GM18867 (cell line): Measurements from ENCODE around the gene CPEB4.

Source experiments
- ATAC-seq: cut with Tn5 transposase; IDR thresholded peaks from one replicate; pipeline ENCODE4 v1.9.1; 2021; ENCODE audit warnings: mild to moderate bottlenecking, moderate library complexity; ENCODE audit not compliant: unreplicated experiment

Gene CPEB4

DNA sequence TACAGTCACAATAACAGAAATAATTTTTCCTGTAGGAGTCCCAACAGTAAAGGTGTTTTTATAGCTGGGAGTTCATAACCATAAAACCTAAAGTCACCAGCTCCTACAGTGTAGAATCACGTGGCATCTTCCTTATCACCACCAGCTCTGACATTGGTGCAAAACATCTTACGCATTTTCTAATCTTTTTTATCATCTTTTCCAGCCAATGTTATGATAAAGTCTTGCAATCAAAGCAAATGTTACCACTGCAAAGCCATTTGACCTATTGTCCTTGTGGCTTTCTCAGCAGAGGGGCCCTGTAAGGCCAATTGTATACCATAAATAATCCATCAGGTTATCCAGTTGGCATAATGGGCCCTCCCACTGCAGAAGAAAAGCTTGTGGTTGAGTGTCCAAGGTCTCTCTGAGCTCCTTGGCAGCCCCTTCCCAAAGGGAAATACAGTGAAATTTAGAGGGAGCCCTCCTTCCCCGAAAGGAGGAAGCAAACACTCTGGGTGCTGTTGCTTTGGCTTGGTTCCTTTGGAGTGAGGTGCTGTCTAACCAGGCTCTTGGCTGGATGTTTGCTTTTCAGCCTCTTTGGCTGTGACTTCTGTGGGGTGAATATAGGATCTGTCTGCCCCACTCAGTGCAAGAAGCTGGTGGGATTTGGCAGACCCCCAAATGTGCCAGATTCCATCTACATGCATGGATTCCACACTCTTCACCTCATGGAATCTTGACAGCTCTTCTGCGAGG is 29.3 kb upstream of the CPEB4 start:
- ATAC-seq = no peak

DNA sequence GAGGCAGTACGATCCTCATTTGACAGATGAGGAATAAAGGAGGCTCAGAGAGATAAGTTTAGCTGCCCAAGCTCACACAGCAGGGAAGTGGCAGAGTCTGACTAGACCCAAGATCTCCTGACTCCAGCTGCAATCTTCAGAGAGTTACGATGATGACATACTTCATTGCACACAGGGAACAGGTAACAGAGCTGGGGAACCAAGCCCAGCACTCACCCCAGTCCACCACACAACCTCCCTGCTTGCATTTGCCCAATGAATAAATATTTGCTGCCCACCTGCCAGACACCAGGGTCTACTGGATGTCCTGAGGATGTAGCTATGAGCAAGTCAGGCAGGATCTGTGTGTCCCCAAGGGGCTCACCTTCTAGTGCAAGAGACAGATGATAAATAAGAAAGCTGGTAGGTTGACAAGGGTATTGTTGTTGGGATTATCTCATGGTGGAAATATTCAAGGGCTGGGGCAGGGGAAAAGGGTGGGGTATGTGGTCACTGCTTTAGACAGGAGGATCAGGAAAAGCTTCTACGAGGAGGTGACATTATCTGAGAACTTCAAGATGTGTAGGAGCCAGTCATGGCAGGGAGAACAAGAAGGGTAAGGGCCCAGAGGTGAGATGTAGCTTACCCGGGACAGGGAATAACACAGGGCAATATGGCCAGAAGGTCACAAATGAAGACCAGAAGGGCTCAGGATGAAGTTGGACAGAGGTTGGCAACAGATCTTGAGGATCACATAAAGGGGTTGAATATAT is 28.6 kb upstream of the CPEB4 start:
- no peak for ATAC-seq

GRCh38 chr5:173862047-173862477 is 26.1 kb upstream of the CPEB4 start:
- no peak for ATAC-seq

- ATAC-seq = no peak
Measured at GRCh38 chr5:173863359-173863758, 24.8 kb upstream of the CPEB4 start.

- no peak for ATAC-seq
Measured at GRCh38 chr5:173864126-173865050, 23.8 kb upstream of the CPEB4 start.

DNA sequence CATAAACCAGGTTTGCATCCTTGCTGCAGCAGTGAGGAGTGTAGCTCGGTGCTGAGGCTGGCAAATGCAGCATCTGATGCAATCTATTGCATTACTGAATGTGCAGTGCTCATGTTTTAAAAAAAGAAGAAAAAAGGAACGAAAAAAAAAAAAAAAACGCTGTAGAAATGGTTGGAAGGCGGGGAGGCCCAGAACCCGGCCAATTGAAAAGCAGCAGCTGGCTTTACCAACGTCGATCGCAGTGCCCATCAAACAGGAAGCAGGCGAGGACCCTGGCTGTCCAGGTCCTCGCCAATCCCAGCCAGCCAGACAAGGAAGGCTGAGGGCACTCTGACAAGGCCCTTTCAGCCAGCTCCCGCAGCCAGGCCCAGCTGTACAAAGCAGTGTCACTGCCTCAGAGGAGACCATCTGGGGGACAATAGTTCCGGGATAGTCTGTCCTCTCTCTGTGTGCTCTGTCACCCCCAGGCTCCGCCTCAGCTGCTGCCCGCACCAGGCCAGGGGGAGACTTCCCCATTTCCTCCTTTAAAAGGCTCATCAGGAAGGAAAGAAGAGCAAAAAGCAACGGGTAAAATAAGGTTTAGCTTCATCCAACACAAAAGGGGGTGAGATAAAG is 21.8 kb upstream of the CPEB4 start:
- ATAC-seq = no peak

GRCh38 chr5:173866858-173867679 is 21.1 kb upstream of the CPEB4 start:
- ATAC-seq = no peak

- ATAC-seq = no peak
Measured at GRCh38 chr5:173868096-173868880, 19.9 kb upstream of the CPEB4 start.

DNA sequence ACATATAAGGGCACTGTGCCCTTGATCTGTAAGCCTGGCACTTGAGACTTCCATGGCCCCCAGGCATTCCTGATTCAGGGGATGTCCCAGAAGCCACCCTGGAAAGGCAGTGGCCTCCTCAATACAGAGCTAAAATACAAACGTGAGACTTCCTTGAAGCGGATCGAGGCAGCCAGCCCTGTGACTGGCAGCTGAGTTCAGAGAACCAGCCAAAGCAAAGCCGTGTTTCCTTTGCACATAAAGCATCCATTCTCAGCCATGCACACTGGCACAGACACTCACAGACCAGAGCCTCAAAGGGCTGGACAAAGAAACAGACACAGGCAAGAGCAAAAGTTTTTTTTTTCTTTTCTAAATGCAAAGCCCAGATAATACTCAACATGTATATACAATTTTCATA is 18.8 kb upstream of the CPEB4 start:
- ATAC-seq = no peak

- no peak for ATAC-seq
Measured at GRCh38 chr5:173872957-173873305, 15.2 kb upstream of the CPEB4 start.

DNA sequence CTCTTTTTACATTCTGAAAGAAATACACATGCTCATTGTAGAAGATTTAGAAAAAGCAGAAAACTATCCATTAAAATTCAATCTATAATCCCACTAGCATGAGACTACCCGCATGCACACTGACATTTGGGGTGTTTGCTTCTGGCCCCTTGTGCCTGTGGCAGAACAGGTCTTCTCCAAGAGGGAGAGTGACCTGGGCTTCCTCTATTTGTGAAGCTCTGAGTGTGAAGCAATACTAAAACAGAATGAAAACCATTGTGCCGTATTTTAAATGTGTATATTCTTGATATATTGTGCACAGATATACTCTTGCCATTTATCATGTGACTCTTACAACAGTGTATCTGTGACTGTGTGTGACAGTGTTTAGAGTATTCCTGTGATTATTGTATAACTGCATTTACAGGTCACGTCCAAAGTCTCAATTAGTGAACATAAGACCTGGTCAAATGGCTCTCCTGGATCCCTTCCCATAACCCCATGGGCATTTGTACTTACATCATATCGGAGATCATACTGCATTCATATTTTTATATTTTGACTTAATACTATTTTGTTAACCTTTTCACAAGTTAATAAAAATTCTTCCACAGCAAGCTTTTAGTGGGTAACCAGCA is 14.7 kb upstream of the CPEB4 start:
- no peak for ATAC-seq

GRCh38 chr5:173875189-173875588 is 13.0 kb upstream of the CPEB4 start:
- no peak for ATAC-seq

DNA sequence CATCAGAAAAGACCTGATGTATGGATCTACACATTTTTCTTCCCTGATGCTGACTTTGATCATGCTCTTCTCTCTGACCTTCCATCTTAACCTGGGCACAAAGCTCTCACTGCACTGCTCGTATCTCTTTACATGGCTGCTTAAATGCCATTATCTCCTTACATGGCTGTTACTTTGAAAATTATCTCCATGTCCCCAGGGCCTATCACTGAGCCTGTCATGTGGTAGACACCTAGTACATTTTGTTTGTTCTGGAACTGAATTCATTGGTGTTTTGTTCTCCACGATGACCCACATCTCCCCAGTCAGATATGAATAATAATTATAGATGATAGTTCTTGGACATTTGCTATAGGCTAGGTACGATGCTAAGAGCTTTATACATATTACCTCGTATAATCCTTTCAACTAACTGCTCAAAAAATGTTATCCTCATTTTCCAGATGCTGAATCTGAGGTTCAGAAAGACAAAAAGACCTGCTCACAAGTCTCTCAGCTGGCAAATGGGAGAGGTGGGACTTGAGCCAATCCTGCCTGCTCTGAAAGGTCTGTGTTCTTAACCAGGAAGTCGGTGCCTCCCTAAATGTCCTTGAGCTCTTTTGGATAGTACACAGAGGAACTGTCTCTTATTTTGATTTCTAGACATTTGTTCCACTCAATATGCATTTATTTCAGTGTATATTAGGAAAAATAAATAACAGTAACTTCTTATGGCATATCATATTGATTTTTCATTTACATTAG is 9.8 kb upstream of the CPEB4 start:
- no peak for ATAC-seq

- no peak for ATAC-seq
Measured at GRCh38 chr5:173880306-173880985, 7.7 kb upstream of the CPEB4 start.

GRCh38 chr5:173881811-173882575 is 6.2 kb upstream of the CPEB4 start:
- no peak for ATAC-seq

DNA sequence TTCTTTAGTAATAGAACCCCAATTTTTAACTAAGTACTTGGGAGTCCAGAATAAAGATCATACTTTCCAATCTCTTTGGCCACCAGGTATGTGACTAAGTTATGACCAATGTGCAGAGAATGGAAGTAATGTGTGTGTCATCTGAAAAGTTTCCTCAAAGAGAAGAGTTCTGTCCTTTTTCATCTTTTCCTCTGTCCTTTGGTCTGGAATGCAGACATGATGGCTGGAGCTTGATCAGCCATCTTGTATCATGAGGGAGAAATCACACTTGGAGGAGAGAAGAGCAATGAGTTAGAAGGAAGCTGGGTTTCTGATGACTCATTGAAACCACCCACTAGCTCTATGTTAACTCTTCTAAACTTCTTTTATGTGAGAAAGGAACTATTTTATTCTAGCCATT is 5.5 kb upstream of the CPEB4 start:
- no peak for ATAC-seq

GRCh38 chr5:173883347-173883924 is 4.7 kb upstream of the CPEB4 start:
- ATAC-seq = no peak
